GM10847 (cell line): ENCODE results near the gene CPS1.

Experiments
- POLR2A ChIP-seq: IDR thresholded peaks from 2 replicates; pipeline ENCODE4 v1.6.1; 2011; ENCODE audit not compliant: insufficient read length; ENCODE audit errors: extremely low read depth

CPS1 gene

GRCh38 chr2:210539578-210540416, 16.6 kb upstream of the CPS1 start:
- TF ChIP-seq POLR2A = no peak

GRCh38 chr2:210540471-210540870, 15.9 kb upstream of the CPS1 start:
- TF ChIP-seq POLR2A = no peak

- no peak for TF ChIP-seq POLR2A
Measured at GRCh38 chr2:210540900-210541289, 15.5 kb upstream of the CPS1 start.

- no peak for TF ChIP-seq POLR2A
Measured at GRCh38 chr2:210541290-210541902, 15.0 kb upstream of the CPS1 start.

- no peak for TF ChIP-seq POLR2A
Measured at GRCh38 chr2:210544007-210544590, 12.3 kb upstream of the CPS1 start.

- no peak for TF ChIP-seq POLR2A
Measured at GRCh38 chr2:210544831-210545230, 11.6 kb upstream of the CPS1 start.

- TF ChIP-seq POLR2A = no peak
Measured at GRCh38 chr2:210546424-210547208, 9.8 kb upstream of the CPS1 start.

- TF ChIP-seq POLR2A = no peak
Measured at GRCh38 chr2:210548031-210548430, 8.4 kb upstream of the CPS1 start.

- no peak for TF ChIP-seq POLR2A
Measured at GRCh38 chr2:210548878-210549384, 7.5 kb upstream of the CPS1 start.

GRCh38 chr2:210551001-210551400, 5.4 kb upstream of the CPS1 start:
- TF ChIP-seq POLR2A = no peak

GRCh38 chr2:210553373-210553772, 3.0 kb upstream of the CPS1 start:
- TF ChIP-seq POLR2A = no peak

- TF ChIP-seq POLR2A = no peak
Measured at GRCh38 chr2:210555555-210555954, 844 bp upstream of the CPS1 start.

GRCh38 chr2:210557721-210558120, 1.3 kb downstream of the CPS1 start:
- no peak for TF ChIP-seq POLR2A

GRCh38 chr2:210558708-210559107, 2.3 kb downstream of the CPS1 start:
- no peak for TF ChIP-seq POLR2A

- no peak for TF ChIP-seq POLR2A
Measured at GRCh38 chr2:210559182-210559581, 2.8 kb downstream of the CPS1 start.
